ENCODE measurements around the gene RCCD1. TPM values are rescaled to one million over a fixed set of nuclear protein-coding genes. Genes with fewer than 3 reads are reported as not detected.

RCCD1 gene
- total RNA-seq, 1 experiment from 2014 or later, result 25.3 TPM

- Histone ChIP-seq H2AFZ (ENCODE audit: low read length) (no peak overlapping the region), H4K20me1 (ENCODE audit: insufficient read depth, low read depth, low read length) (no peaks in the 10 kb centered on the region), H3K27me3 (ENCODE audit: low read length) (no peaks in the 10 kb centered on the region), H3K9me2 (replicated peaks; ENCODE audit: insufficient read depth, low read length) (no peaks in the 10 kb centered on the region), H3K27ac (ENCODE audit: low read length) (no peak overlapping the region), H3K9ac (ENCODE audit: low read length) (no peak overlapping the region), H3K36me3 (ENCODE audit: insufficient read depth, low read length) (0 out of 2 replicates have a peak, but pooled peaks cover 6% of the 10 kb centered on the region), H3K9me3 (ENCODE audit: low read length) (no peaks in the 10 kb centered on the region), H3K4me2 (ENCODE audit: low read depth, low read length, poor library complexity, severe bottlenecking) (no peak overlapping the region), H3K79me2 (ENCODE audit: low read length) (no peaks in the 10 kb centered on the region), H3K4me1 (ENCODE audit: low read length) (no peaks in the 10 kb centered on the region), H3K4me3 (ENCODE audit: low read length) (no peak overlapping the region)
- no peak for DNase-seq
These were observed 44.0 kb upstream of the RCCD1 start for GRCh38 chr15:90910441-90911301.

- Histone ChIP-seq H3K27me3 (ENCODE audit: low read length) (no peaks in the 10 kb centered on the region), H3K4me2 (ENCODE audit: low read depth, low read length, poor library complexity, severe bottlenecking) (no peak overlapping the region), H3K4me1 (ENCODE audit: low read length) (no peaks in the 10 kb centered on the region), H4K20me1 (ENCODE audit: insufficient read depth, low read depth, low read length) (no peaks in the 10 kb centered on the region), H3K36me3 (ENCODE audit: insufficient read depth, low read length) (0 out of 2 replicates have a peak, but pooled peaks cover 3% of the 10 kb centered on the region), H3K4me3 (ENCODE audit: low read length) (no peak overlapping the region), H2AFZ (ENCODE audit: low read length) (no peak overlapping the region), H3K27ac (ENCODE audit: low read length) (no peak overlapping the region), H3K9ac (ENCODE audit: low read length) (no peak overlapping the region), H3K9me3 (ENCODE audit: low read length) (no peaks in the 10 kb centered on the region), H3K9me2 (replicated peaks; ENCODE audit: insufficient read depth, low read length) (no peaks in the 10 kb centered on the region), H3K79me2 (ENCODE audit: low read length) (no peaks in the 10 kb centered on the region)
- DNase-seq, result no peak
These were observed 43.4 kb upstream of the RCCD1 start for GRCh38 chr15:90911302-90911623.

- DNase-seq, result no peak
- no peaks in the 10 kb centered on the region for H3K9me2 ChIP-seq (replicated peaks; ENCODE audit: insufficient read depth, low read length)
- no peaks in the 10 kb centered on the region for H3K36me3 ChIP-seq (ENCODE audit: insufficient read depth, low read length)
- H2AFZ ChIP-seq (ENCODE audit: low read length), result no peak overlapping the region
- H3K4me1 ChIP-seq (ENCODE audit: low read length), result no peaks in the 10 kb centered on the region
- H3K9me3 ChIP-seq (ENCODE audit: low read length), result no peaks in the 10 kb centered on the region
- H3K9ac ChIP-seq (ENCODE audit: low read length), result no peak overlapping the region
- no peak overlapping the region for H3K27ac ChIP-seq (ENCODE audit: low read length)
- no peaks in the 10 kb centered on the region for H3K79me2 ChIP-seq (ENCODE audit: low read length)
- H3K4me2 ChIP-seq (ENCODE audit: low read depth, low read length, poor library complexity, severe bottlenecking), result no peak overlapping the region
- no peak overlapping the region for H3K4me3 ChIP-seq (ENCODE audit: low read length)
- no peaks in the 10 kb centered on the region for H4K20me1 ChIP-seq (ENCODE audit: insufficient read depth, low read depth, low read length)
- H3K27me3 ChIP-seq (ENCODE audit: low read length), result no peaks in the 10 kb centered on the region
These were observed 42.5 kb upstream of the RCCD1 start for GRCh38 chr15:90911906-90912769.

GRCh38 chr15:90912770-90913075 is 42.0 kb upstream of the RCCD1 start:
- H4K20me1 ChIP-seq (ENCODE audit: insufficient read depth, low read depth, low read length), result no peaks in the 10 kb centered on the region
- no peaks in the 10 kb centered on the region for H3K36me3 ChIP-seq (ENCODE audit: insufficient read depth, low read length)
- H3K4me2 ChIP-seq (ENCODE audit: low read depth, low read length, poor library complexity, severe bottlenecking), result no peak overlapping the region
- H3K4me1 ChIP-seq (ENCODE audit: low read length), result no peaks in the 10 kb centered on the region
- H3K9me2 ChIP-seq (replicated peaks; ENCODE audit: insufficient read depth, low read length), result no peaks in the 10 kb centered on the region
- H3K79me2 ChIP-seq (ENCODE audit: low read length), result no peaks in the 10 kb centered on the region
- DNase-seq, result no peak
- no peak overlapping the region for H3K4me3 ChIP-seq (ENCODE audit: low read length)
- H3K9me3 ChIP-seq (ENCODE audit: low read length), result no peaks in the 10 kb centered on the region
- no peak overlapping the region for H2AFZ ChIP-seq (ENCODE audit: low read length)
- H3K27ac ChIP-seq (ENCODE audit: low read length), result no peak overlapping the region
- no peak overlapping the region for H3K9ac ChIP-seq (ENCODE audit: low read length)
- H3K27me3 ChIP-seq (ENCODE audit: low read length), result no peaks in the 10 kb centered on the region

GRCh38 chr15:90913398-90913944 is 41.2 kb upstream of the RCCD1 start:
- Histone ChIP-seq H2AFZ (ENCODE audit: low read length) (no peak overlapping the region), H3K4me2 (ENCODE audit: low read depth, low read length, poor library complexity, severe bottlenecking) (no peak overlapping the region), H3K36me3 (ENCODE audit: insufficient read depth, low read length) (no peaks in the 10 kb centered on the region), H4K20me1 (ENCODE audit: insufficient read depth, low read depth, low read length) (no peaks in the 10 kb centered on the region), H3K27me3 (ENCODE audit: low read length) (no peaks in the 10 kb centered on the region), H3K27ac (ENCODE audit: low read length) (no peak overlapping the region), H3K4me1 (ENCODE audit: low read length) (no peaks in the 10 kb centered on the region), H3K79me2 (ENCODE audit: low read length) (no peaks in the 10 kb centered on the region), H3K9me3 (ENCODE audit: low read length) (no peaks in the 10 kb centered on the region), H3K4me3 (ENCODE audit: low read length) (no peak overlapping the region), H3K9me2 (replicated peaks; ENCODE audit: insufficient read depth, low read length) (no peaks in the 10 kb centered on the region), H3K9ac (ENCODE audit: low read length) (no peak overlapping the region)
- no peak for DNase-seq

- H3K4me2 ChIP-seq (ENCODE audit: low read depth, low read length, poor library complexity, severe bottlenecking), result no peak overlapping the region
These were observed 40.2 kb upstream of the RCCD1 start for GRCh38 chr15:90914305-90915080.

GRCh38 chr15:90915216-90915807 is 39.4 kb upstream of the RCCD1 start:
- no peaks in the 10 kb centered on the region for H3K36me3 ChIP-seq (ENCODE audit: insufficient read depth, low read length)
- no peaks in the 10 kb centered on the region for H4K20me1 ChIP-seq (ENCODE audit: insufficient read depth, low read depth, low read length)
- H2AFZ ChIP-seq (ENCODE audit: low read length), result no peak overlapping the region
- H3K9me2 ChIP-seq (replicated peaks; ENCODE audit: insufficient read depth, low read length), result no peaks in the 10 kb centered on the region
- H3K4me2 ChIP-seq (ENCODE audit: low read depth, low read length, poor library complexity, severe bottlenecking), result no peak overlapping the region
- no peaks in the 10 kb centered on the region for H3K79me2 ChIP-seq (ENCODE audit: low read length)
- H3K27me3 ChIP-seq (ENCODE audit: low read length), result no peaks in the 10 kb centered on the region
- no peak overlapping the region for H3K9ac ChIP-seq (ENCODE audit: low read length)
- no peak overlapping the region for H3K4me3 ChIP-seq (ENCODE audit: low read length)
- no peaks in the 10 kb centered on the region for H3K4me1 ChIP-seq (ENCODE audit: low read length)
- no peaks in the 10 kb centered on the region for H3K9me3 ChIP-seq (ENCODE audit: low read length)
- no peak overlapping the region for H3K27ac ChIP-seq (ENCODE audit: low read length)
- DNase-seq, result no peak

More at GRCh38 chr15:90914305-90915080, 40.2 kb upstream of the RCCD1 start:
- DNase-seq, result no peak
- H3K4me1 ChIP-seq (ENCODE audit: low read length), result no peaks in the 10 kb centered on the region
- H3K9ac ChIP-seq (ENCODE audit: low read length), result no peak overlapping the region
- H3K9me2 ChIP-seq (replicated peaks; ENCODE audit: insufficient read depth, low read length), result no peaks in the 10 kb centered on the region
- H2AFZ ChIP-seq (ENCODE audit: low read length), result no peak overlapping the region
- no peaks in the 10 kb centered on the region for H3K27me3 ChIP-seq (ENCODE audit: low read length)
- no peak overlapping the region for H3K4me3 ChIP-seq (ENCODE audit: low read length)
- H3K9me3 ChIP-seq (ENCODE audit: low read length), result no peaks in the 10 kb centered on the region
- no peak overlapping the region for H3K27ac ChIP-seq (ENCODE audit: low read length)
- H4K20me1 ChIP-seq (ENCODE audit: insufficient read depth, low read depth, low read length), result no peaks in the 10 kb centered on the region
- no peaks in the 10 kb centered on the region for H3K79me2 ChIP-seq (ENCODE audit: low read length)
- H3K36me3 ChIP-seq (ENCODE audit: insufficient read depth, low read length), result no peaks in the 10 kb centered on the region
